ENCODE results near the gene CLDN12.

DNA sequence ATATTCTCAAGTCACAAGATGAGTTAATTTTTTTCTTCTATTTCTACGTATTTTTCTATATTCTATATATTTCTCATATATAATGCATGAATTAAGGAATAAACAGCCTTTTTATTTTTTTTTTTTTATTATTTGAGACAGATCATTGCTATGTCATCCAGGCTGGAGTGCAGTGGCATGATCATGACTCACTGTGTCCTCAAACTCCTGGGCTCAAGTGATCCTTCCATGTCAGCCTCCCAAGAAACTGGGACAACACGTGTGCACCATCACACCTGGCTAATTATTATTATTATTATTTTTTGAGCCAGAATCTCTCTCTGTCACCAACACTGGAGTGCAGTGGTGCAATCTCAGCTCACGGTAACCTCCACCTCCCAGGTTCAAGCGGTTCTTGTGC is 1.5 kb downstream of the CLDN12 start:
- TF ChIP-seq EZH2 (IDR thresholded peaks at IDR 0.05; ENCODE audit: borderline replicate concordance, insufficient read depth, low read depth, low read length, poor library complexity, severe bottlenecking) = no peak
- TF ChIP-seq CTCF (IDR thresholded peaks at IDR 0.05) = no peak
